ENCODE results near the gene DNAJC22. TPM values are rescaled to one million over a fixed set of nuclear protein-coding genes. Genes with fewer than 3 reads are reported as not detected.

DNAJC22 gene
- total RNA-seq, 1 experiment from 2014 or later = 27.7 TPM

DNA sequence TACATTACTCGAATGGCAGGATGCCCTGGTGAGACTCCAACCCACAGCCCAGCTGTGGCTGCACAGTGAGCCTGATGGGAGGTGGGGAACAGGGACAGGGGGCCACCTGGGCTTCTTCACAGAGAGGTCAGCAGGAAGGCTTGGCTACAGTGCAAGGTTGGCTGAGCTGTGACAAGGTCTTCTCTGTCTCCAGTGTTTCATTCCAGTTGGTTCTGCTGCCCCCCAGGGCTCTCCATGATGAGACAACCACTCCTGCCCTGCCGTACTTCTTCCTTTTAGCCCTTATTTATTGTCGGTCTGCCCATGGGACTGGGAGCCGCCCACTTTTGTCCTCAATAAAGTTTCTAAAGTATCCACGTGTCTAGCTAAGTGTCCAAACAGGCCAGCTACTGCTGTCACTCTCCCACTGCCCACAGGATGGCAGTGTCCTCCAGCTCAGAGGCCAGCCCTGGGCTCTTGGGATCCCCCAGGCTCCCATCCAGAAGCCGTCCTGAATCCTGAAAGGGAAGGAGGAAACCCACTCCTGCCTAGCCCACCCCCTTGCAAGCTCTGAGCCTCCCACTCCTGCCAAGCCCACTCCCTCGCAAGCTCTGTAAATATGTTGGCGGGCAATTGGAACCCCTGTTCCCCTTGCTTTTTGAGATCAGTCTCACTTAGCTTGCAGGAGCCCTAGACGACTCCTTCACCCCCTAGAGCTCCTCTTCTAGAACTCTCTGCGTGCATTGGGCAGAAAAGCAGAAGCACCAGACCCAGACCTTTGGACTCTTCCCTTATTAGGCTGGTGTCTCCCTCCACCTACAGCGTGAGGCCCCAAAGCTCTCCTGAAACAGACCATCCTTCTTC lies 15.1 kb upstream of the DNAJC22 start (continued):
- TF ChIP-seq, protein P1, sequence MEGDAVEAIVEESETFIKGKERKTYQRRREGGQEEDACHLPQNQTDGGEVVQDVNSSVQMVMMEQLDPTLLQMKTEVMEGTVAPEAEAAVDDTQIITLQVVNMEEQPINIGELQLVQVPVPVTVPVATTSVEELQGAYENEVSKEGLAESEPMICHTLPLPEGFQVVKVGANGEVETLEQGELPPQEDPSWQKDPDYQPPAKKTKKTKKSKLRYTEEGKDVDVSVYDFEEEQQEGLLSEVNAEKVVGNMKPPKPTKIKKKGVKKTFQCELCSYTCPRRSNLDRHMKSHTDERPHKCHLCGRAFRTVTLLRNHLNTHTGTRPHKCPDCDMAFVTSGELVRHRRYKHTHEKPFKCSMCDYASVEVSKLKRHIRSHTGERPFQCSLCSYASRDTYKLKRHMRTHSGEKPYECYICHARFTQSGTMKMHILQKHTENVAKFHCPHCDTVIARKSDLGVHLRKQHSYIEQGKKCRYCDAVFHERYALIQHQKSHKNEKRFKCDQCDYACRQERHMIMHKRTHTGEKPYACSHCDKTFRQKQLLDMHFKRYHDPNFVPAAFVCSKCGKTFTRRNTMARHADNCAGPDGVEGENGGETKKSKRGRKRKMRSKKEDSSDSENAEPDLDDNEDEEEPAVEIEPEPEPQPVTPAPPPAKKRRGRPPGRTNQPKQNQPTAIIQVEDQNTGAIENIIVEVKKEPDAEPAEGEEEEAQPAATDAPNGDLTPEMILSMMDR (IDR thresholded peaks at IDR 0.05 in 2 of 3, conservative IDR thresholded peaks at IDR 0.05 in 1 of 3; ENCODE audit: borderline replicate concordance in 1 of 3, insufficient read depth in 1 of 3, low read depth in 2 of 3, low read length in 2 of 3) = peak; percentile 79 to 87 (median 86)

DNA sequence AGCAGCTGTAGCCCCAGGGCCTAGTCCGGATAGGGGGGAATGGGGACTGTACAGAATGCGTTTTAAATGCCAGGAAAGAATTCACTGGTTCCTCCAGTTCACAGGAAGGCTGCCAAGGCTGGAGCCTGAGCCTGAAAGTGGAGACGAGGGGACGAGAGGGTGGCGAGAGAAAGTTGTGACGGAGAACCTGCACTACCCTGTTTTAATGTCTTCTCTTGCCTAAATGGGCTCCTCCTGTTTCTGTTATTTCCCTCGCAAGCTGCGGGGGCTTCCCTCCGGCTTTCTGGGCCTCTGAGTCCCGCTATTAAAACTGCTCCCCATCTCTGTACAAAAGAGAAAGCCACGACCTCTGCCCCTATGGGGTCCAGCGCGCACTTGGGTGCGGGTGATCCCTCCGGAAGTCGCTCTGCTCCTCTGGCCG lies 14.2 kb upstream of the DNAJC22 start:
- no peak overlapping the region for H3K4me2 ChIP-seq (ENCODE audit: low read length)

More for the DNA sequence above, 14.2 kb upstream of the DNAJC22 start:
- Histone ChIP-seq H3K36me3 (ENCODE audit: control insufficient read depth in 1 of 2, insufficient read depth in 2 of 2, low read length in 2 of 2) (peaks cover 6 to 15% of the 10 kb centered on the region in 2 experiments; a peak in 2 of 4 replicates), H3K4me3 (replicated peaks in 1 of 2; ENCODE audit: low read depth in 1 of 2, low read length in 2 of 2) (no peak overlapping the region), H3K27ac (ENCODE audit: low read depth, low read length) (no peak overlapping the region), H3K9me3 (ENCODE audit: control insufficient read depth in 1 of 2, insufficient read depth in 1 of 2, low read depth in 1 of 2, low read length in 2 of 2) (no peaks in the 10 kb centered on the region), H2AFZ (ENCODE audit: low read depth, low read length, poor library complexity, severe bottlenecking) (no peak overlapping the region), H3K4me1 (ENCODE audit: control insufficient read depth in 1 of 2, insufficient read depth in 2 of 2, low read length in 2 of 2) (peaks cover 5 to 18% of the 10 kb centered on the region in 2 experiments; a peak in 3 of 4 replicates), H3K79me2 (ENCODE audit: insufficient read depth, low read length) (no peaks in the 10 kb centered on the region), H3K9ac (ENCODE audit: low read length) (no peak overlapping the region), H3K9me2 (ENCODE audit: insufficient read depth) (no peaks in the 10 kb centered on the region), H3K27me3 (ENCODE audit: insufficient read depth, low read length) (no peaks in the 10 kb centered on the region), H4K20me1 (ENCODE audit: insufficient read depth) (no peaks in the 10 kb centered on the region)
- DNase-seq (ENCODE audit: low read depth, low spot score) (no peak), ATAC-seq (no peak)
- ChIA-PET RAD21 (ENCODE audit: low non-redundant PET in 1 of 2, low total read pairs in 2 of 2, uncharacterized antibody in 2 of 2, unreplicated experiment in 2 of 2) (interaction anchor here (1.2 to 1.4 kb wide), 4 partner anchors 10 to 26 kb away, joined by 4 to 9 read pairs (median 4); no protein-coding TSS in a partner anchor), POLR2A (interaction anchor here (1.1 to 1.6 kb wide), 4 partner anchors 10 to 37 kb away, joined by 3 to 22 read pairs (median 6); partner anchors contain the start of genes PRPH and TROAP), CTCF (interaction anchor here (1.2 to 3.5 kb wide), 12 partner anchors 9 to 251 kb away, joined by 3 to 80 read pairs (median 15); partner anchors contain the start of genes DNAJC22 and TROAP)
- no peak for TF ChIP-seq CBX3 (IDR thresholded peaks at IDR 0.05; ENCODE audit: low read depth)
- TF ChIP-seq EGR1 (IDR thresholded peaks at IDR 0.05; ENCODE audit: low read depth) = no peak
- TF ChIP-seq SP1 (IDR thresholded peaks at IDR 0.05; ENCODE audit: low read depth) = no peak
- TF ChIP-seq, protein P2, sequence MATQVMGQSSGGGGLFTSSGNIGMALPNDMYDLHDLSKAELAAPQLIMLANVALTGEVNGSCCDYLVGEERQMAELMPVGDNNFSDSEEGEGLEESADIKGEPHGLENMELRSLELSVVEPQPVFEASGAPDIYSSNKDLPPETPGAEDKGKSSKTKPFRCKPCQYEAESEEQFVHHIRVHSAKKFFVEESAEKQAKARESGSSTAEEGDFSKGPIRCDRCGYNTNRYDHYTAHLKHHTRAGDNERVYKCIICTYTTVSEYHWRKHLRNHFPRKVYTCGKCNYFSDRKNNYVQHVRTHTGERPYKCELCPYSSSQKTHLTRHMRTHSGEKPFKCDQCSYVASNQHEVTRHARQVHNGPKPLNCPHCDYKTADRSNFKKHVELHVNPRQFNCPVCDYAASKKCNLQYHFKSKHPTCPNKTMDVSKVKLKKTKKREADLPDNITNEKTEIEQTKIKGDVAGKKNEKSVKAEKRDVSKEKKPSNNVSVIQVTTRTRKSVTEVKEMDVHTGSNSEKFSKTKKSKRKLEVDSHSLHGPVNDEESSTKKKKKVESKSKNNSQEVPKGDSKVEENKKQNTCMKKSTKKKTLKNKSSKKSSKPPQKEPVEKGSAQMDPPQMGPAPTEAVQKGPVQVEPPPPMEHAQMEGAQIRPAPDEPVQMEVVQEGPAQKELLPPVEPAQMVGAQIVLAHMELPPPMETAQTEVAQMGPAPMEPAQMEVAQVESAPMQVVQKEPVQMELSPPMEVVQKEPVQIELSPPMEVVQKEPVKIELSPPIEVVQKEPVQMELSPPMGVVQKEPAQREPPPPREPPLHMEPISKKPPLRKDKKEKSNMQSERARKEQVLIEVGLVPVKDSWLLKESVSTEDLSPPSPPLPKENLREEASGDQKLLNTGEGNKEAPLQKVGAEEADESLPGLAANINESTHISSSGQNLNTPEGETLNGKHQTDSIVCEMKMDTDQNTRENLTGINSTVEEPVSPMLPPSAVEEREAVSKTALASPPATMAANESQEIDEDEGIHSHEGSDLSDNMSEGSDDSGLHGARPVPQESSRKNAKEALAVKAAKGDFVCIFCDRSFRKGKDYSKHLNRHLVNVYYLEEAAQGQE (IDR thresholded peaks at IDR 0.05; ENCODE audit: low read depth) = no peak
- no peak for TF ChIP-seq SIN3A (IDR thresholded peaks at IDR 0.05; ENCODE audit: low read depth)
- TF ChIP-seq POLR2A (IDR thresholded peaks at IDR 0.05; ENCODE audit: borderline replicate concordance, extremely low read depth, insufficient read depth, insufficient read length) = no peak
- intact Hi-C loops (cut with micrococcal nuclease) = no loop called here
- BruUV-seq (replicated peaks) = no TSS peak
